D341Med (cell line): ENCODE measurements around the gene EEF1AKMT2.
"Not testable (repeated sequence)": the region's sequence is repeated elsewhere in the genome, so short reads cannot be mapped to it uniquely, and the experiment has no call there.

ENCODE experiments used
- DNase-seq: peaks from one replicate; pipeline ENCODE4 v3.0.0; 2012; ENCODE audit warnings: low spot score

Gene EEF1AKMT2

DNA sequence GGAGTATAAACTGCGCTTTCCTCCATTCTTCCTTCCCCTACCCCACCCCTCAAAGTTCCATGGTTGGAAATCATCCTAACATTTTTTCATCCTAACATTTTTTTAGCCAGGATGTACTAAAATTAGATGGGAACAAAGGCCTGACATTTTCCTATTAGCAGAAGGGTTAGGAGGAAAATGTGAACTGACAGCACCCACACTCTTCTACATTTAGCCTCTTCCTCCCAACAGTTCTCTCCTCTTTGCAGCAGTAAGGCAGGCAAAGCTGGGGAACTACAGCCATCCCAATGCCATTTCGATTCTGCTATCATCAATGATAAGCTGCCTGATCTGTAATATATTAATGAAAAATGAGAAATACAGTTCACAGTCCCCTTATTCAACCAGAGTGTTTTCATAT lies 36.1 kb downstream of the EEF1AKMT2 start:
- no peak for DNase-seq

DNA sequence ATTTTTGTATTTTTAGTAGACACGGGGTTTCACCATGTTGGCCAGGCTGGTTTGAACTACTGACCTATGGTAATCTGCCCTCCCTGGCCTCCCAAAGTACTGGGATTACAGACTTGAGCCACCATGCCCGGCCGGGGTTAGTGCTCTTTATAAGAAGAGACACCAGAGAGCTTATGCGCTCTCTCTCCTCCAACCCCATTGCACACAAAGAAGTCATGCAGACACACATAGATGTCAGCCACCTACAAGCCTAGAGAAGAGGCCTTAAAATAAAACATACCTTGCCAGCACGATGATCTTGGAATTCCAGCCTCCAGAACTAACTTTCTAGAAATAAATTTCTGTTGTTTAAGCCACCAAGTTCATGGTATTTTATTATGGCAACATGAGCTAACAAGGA lies 37.5 kb downstream of the EEF1AKMT2 start:
- DNase-seq = no peak

GRCh38 chr10:124748953-124749645 lies 42.6 kb downstream of the EEF1AKMT2 start:
- no peak for DNase-seq

DNA sequence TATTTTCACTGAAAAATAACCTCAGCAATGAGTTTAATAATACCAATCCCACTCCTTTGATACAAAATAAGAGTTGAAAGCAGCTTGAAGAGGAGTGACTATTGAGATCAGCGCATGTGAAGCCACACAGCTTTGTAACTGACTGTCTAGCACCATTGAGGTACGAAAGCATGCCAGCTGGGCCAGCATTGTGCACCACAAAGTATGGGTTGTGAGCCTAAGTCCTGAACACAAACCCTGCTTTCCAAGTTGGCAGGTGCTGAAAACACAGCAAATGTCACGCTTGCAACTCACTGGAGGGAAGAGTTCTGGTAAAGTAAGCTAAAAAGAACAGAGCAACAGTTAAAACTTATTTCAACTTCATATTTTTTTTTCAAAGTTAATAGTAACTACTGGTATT lies 43.5 kb downstream of the EEF1AKMT2 start:
- no peak for DNase-seq

GRCh38 chr10:124747745-124748144 lies 43.9 kb downstream of the EEF1AKMT2 start:
- no peak for DNase-seq

GRCh38 chr10:124746992-124747391 lies 44.7 kb downstream of the EEF1AKMT2 start:
- no peak for DNase-seq

- DNase-seq = not testable (repeated sequence)
Measured at GRCh38 chr10:124746447-124746846, 45.2 kb downstream of the EEF1AKMT2 start.

DNA sequence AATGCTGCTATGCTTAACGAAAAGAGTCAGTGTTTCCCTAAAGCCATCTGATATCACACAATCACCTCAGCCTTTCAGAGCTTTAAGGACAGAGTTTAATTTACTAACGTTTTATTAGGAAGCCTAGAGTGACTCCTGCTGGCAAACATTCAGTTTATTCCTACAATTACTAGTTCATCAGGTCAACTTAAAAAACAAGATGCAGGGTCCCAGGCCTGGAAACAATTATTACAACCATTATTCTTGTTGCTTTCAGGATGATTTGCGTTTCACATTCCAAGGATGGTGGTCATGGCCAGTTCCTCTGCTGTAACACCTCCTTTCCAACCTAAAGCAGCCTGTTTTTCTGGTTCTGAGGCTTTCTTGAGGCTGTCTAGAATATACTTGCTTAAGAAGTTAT lies 46.0 kb downstream of the EEF1AKMT2 start:
- no peak for DNase-seq

DNA sequence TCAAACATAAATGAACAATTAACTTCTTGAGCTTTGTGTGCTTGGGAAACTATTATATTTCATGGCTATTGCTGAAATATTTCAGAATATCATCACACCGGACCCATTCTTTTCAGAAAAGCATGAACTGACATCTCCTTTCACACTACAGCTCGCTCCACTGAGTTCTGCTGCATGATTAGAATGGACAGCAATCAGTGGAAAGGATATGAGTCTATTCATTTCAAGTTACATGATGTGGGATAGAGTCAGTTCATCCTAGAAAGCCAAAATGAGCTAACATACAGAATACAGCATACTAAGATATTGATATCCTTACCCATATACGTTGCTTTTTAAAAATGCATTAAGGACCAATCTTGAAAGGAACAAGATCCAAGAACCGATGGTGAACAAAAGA lies 46.4 kb downstream of the EEF1AKMT2 start:
- DNase-seq = no peak

GRCh38 chr10:124744102-124745050 lies 47.3 kb downstream of the EEF1AKMT2 start, which contains the start of gene FAM53B:
Gene FAM53B (minus strand): TSS chr10:124744378. CDS start chr10:124706713, 37,665 bp downstream.
- peak; percentile 90 for DNase-seq

- DNase-seq = peak; percentile 62
Measured at GRCh38 chr10:124743191-124744101, 48.2 kb downstream of the EEF1AKMT2 start.

DNA sequence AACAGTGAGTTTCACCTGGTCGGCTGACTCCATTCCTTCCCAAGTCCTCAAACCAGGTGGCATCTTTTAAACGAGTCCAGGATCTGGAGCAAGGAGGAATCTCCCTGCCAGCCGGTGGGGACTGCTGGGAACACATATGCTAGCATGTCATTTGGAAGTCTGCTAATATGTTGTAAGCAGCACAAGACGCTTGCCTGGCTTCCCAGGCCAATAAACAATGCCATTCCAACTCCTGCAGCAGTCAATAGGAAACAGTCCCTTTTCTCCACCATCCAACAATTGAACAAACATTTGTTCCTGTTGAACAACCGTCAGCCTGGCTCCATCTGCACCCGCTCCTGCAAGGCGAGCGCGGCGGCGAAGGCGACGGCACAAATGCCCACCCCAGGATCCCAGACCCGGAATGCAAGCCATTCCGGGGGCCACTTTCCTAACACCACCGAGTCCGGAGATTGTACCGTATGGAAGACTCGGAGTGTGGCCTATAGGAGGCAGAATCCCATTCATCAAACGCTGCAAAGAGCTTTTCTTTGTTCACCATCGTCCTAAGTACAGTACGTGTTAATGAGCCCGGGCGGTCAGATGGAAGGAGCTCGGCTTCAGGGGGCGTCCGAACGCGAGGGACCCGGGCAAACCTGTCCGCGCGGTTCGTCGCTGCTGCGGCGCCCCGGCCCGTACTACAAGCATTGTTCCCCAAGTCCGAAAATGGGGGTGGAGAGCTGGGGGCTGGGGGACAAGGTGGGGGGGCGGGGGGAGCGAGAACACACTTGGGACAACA lies 49.1 kb downstream of the EEF1AKMT2 start:
- DNase-seq = no peak

DNA sequence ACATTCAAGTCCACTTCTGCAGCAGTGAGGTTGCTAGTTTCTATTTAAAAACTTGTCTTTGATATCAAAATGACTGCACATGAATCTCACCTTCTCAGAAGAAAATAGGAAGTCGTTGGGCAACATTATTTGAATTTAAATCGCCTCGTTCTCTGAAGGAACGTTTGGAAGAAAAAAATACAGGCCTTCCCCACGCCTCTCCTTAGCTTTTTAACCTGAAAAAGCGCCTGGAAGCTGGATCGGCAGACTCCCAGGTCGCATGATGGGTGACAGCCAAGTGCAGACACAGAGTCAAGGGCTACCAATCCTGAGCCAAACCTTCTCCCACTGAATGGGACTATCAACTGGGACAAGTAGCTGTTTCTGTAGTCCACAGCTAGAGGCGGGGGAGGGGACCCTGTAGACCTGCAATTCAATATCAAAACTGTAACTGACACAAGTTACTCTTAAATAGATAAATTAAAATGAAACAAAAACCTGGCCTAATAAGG lies 49.7 kb downstream of the EEF1AKMT2 start:
- no peak for DNase-seq

- DNase-seq = peak; percentile 70
Measured at GRCh38 chr10:124741281-124741921, 50.3 kb downstream of the EEF1AKMT2 start.

GRCh38 chr10:124740369-124741280 lies 51.1 kb downstream of the EEF1AKMT2 start:
- DNase-seq = no peak

DNA sequence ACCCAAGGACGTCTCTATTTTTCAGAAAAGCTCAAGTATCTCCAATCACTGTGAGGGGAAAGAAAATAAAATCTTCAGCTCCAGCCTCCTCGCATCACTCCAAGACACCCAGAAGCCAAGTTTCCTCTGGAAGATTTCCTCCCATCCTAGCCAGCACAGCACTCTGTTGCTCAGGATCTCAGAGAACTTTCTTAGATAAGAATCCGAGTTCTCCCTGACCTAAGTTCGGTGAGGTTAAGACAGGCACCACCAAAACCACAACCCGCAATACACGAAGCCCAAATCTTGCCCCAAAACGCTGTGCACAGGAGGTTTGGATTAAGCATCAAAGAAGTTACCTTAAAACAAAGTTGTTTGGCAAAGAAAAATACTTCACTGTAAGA lies 51.7 kb downstream of the EEF1AKMT2 start:
- no peak for DNase-seq

DNA sequence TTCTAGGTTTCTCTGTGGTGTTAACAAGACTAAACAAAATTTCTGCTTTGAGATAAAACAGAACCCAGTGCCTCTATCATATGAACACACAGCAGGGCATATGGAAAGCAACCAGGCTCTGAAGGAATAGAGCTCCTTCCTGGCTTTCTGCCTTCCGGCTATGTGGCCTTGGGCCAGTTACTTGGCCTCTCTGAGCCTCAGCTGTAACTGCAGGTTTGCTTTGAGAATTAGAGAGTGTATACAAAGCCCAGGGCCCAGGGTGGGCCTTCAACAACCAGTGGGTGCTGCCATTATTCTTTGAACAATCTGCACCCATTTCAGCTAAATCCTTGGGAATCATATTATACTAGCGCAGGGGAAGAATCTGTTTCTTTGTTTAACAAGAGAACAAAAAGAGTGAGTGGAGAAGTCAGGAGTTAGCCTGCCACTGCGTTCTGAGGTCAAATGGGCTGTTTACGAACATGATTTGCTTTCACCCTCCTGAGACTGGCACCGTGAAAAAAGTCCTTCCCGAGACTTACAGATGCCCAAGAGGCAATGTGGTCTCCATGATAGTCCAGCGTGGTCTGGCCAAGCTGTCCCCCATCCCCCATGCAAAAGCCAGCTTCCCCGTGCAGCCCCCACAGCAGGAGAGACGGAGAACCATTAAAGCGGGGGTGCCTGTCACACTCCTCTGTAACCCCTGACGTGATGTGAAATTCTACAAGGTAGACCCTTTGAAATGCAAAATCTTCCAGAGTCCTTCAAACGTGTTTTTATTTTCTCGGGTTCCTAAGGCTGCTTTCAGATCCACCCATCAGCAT lies 52.4 kb downstream of the EEF1AKMT2 start:
- no peak for DNase-seq

- no peak for DNase-seq
Measured at GRCh38 chr10:124738441-124738840, 53.2 kb downstream of the EEF1AKMT2 start.

GRCh38 chr10:124737708-124738107 lies 54.0 kb downstream of the EEF1AKMT2 start:
- no peak for DNase-seq
